GM10266 (cell line): Measurements from ENCODE around the gene CHN2.
"Not testable (repeated sequence)": the region's sequence is repeated elsewhere in the genome, so short reads cannot be mapped to it uniquely, and the experiment has no call there.

Source experiments
- DNase-seq: peaks from one replicate; pipeline ENCODE4 v3.0.0; 2012; ENCODE audit errors: extremely low spot score
- CTCF ChIP-seq: IDR thresholded peaks from 2 replicates; pipeline ENCODE4 v1.5.1; 2012; ENCODE audit warnings: mild to moderate bottlenecking, low read depth; ENCODE audit not compliant: control insufficient read depth, insufficient read depth; ENCODE audit errors: missing control alignments

CHN2 gene

GRCh38 chr7:29254591-29254990 is 60.0 kb downstream of the CHN2 start:
- TF ChIP-seq CTCF, result no peak
- no peak for DNase-seq

GRCh38 chr7:29255199-29255878 is 60.8 kb downstream of the CHN2 start:
- TF ChIP-seq CTCF, result no peak
- DNase-seq, result no peak

GRCh38 chr7:29255906-29256692 is 61.5 kb downstream of the CHN2 start:
- no peak for TF ChIP-seq CTCF
- no peak for DNase-seq

- no peak for DNase-seq
- no peak for TF ChIP-seq CTCF
Observed at GRCh38 chr7:29256693-29257002, 62.1 kb downstream of the CHN2 start.

- DNase-seq, result no peak
- TF ChIP-seq CTCF, result no peak
Observed at GRCh38 chr7:29258951-29259350, 64.4 kb downstream of the CHN2 start.

GRCh38 chr7:29262191-29262917 is 67.8 kb downstream of the CHN2 start:
- no peak for TF ChIP-seq CTCF
- DNase-seq, result no peak

GRCh38 chr7:29263601-29264207 is 69.1 kb downstream of the CHN2 start:
- not testable (repeated sequence) for DNase-seq
